ACHN (cell line): ENCODE measurements around the gene SMIM12.

ENCODE experiments used
- DNase-seq: peaks from one replicate; pipeline ENCODE4 v3.0.0-alpha.2; 2015
- in situ Hi-C: cut with HindIII; loops from 2 replicates; pipeline ENCODE4 v1.10.0; 2017; ENCODE audit warnings: low sequenced_read_pairs, low pct_ligation_motif_present, low pct_unique_long_range_greater_than_20kb

SMIM12 gene, protein sequence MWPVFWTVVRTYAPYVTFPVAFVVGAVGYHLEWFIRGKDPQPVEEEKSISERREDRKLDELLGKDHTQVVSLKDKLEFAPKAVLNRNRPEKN

DNA sequence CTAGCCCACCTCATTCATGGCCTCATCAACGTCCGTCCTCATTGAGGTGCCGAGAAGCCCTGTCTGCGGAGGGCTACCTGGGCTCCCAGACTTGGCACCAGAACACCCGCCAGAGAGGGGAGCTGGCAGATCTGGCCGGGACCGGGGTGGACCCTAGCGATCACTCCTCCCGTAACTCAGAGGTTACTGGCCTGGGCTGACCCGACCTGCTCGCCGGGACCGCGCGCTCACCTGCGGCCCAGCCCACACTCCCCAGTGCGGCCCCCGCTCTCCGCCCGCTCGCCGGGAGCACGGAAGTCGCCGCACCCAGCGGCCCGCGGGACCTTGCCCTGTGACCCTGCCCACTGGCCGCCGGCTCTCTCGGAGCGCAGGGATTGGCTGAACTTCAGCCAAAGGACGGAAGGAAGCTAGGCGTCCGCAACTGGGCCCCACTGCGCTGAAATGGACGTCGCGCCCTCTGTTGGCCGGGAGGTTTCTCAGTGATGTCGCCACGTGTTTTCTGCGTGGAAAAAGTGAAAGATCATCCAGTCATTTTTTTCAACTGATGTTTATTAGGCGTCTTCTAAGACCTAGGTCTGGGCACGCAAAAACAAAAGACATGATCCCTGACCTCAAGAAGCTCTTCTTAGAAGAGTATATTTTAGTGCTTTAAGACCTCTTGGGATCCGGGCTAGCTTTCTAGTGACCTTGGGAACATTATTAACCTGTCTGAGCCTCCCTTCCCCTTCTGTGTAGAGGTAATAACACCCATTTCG, at the start of gene SMIM12:
Gene SMIM12, minus strand, starts transcription at position 304 of the 755 bp plus-strand sequence. CDS start 3,772 bp downstream, outside the sequence.
- DNase-seq = peak; percentile 91
- in situ Hi-C loops = no loop called here

DNA sequence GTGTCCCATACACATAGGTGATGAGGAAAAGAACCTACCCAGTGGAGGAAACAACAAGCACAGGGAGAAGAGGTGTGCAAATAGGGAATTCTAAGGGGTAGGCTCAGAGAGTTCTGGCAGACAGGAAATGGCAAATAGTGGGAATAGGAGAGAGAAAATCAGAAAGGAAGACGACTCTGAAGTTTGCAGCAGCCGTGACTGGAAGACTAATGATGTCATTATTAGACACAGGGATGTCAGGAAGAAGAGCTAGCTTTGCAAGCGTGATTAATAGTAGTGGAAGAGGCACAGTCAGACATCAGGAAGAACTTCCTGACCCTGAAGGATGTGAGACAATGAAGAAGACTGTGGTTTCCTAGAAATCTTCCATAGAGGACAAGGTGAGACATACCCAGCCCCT, 48.8 kb upstream of the SMIM12 start:
- in situ Hi-C loops = no loop called here
- no peak for DNase-seq

DNA sequence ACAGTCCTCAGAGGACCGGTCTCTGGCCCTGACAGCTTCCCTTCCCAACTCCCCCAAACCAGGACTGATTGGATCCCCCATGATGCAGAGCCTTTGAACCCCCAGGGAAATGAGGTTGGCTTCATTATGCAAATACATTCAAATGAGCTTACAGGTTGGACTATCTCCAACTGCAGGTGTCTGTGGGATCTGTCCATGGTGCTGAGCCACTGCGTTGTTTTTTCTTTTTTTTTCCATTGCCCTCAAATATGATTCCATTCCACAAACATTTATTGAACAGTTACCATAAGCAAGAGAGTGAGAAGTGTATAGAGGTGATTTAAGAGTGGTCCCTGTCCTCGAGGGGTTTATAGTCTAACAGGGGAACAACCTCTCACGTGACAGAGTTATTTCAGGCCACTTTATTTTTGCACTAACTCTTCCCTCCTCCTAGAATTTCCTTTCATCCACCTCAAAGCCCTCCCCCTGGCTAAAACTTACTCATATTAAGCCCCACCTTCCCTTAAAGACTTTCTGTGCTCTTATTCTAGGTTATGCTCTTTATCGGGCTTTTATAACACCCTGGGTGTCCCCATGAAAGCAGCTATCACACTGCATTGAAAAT, 48.0 kb upstream of the SMIM12 start:
- in situ Hi-C loops = no loop called here
- DNase-seq = no peak

DNA sequence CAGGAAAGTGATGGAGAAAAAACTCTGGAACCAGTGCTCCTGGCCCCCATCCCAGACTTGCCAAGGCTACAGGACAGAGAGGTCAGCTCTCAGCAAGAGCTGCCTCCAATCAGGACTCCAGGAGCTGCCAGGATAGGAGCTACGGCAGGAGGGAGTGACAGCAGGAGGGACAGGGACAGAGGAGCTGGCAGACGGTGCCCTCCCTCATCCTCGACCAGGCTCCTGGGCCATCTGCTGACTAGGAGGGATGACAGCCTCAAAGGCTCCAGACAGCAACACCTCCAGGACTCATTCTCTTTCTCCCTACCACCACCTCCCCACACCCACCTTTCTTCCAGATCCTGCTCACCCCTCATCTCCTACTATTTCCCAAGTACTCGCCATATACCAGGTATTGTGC, 47.2 kb upstream of the SMIM12 start:
- no peak for DNase-seq
- in situ Hi-C loops = no loop called here

DNA sequence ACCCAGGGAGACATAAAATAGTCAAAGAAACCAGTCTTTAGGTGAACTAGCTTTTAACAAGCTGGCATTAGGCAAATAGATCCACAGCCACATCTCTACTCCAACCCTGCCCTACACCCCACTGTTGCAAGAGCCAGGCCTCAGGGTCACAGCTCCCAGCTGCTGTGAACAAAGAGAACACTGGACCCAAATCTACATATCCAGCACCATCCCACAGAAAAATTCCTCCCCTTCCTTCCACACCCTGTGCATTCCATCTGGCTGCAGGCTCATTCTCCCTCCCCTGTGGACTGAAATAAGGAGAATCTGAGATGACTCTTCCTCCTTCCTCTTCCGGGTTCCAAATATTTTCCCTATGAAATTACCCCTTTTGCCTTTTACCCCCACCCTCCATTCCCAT, 46.7 kb upstream of the SMIM12 start:
- DNase-seq = no peak
- in situ Hi-C loops = no loop called here

DNA sequence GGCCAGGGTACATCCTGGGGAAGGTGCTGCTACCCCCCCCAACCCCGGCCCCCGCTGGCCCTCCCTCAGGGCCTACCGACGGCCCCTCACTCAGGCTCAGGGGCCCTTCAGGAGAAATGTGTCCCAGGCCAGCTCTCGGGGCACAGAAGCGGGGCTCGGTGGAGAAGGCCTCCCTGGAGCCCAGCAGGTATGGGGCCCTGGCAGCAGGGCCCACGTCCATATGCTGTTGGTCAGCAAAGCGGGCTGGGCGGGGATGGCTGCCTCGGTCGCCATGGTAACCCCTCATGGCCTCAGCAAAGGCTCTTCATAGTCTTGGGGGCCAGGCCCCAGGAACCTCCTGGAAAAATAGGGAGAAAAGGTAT, 45.5 kb upstream of the SMIM12 start:
- in situ Hi-C loops = no loop called here
- DNase-seq = no peak

DNA sequence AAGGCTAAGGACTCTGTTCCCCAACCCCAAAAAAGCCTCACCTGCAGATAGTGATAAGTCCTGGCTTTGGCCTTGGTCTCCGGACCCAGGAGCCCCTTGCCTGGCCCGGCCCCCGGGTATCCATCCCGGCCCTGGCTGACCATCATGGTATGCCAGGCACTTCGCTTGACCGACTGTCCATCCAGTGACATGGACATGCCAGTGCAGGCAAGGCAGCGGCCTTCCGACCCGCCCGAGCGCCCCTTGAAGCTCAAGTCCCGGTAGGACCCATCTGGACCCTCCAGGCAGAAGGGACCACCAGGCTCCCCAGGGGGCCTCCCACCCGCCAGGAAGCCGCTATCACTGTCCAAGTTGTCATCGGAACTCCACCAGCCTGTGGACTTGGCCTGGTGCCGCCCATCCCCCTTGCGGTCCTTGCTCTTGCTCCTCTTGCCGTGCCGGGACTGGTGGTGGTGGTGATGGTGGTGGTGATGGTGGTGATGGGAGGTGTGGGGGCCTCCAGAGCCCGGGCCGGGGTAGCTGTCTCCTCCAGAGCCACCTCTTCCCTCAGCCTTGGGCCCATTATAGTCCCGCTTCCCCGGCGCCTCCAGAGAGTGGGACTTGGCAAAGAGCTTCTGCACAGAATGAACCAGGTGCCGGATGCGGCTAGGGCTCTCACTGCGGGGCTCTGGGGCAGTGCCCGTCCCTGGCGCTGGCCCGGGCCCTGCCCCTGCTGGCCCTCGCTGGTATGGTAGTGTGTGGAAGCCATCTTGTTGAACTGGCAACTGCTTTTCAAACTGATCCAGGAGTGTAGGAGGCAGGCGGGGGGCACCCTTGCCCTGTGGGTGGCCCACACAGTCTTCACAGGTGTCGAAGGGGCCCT, 44.9 kb upstream of the SMIM12 start:
- in situ Hi-C loops = no loop called here

DNA sequence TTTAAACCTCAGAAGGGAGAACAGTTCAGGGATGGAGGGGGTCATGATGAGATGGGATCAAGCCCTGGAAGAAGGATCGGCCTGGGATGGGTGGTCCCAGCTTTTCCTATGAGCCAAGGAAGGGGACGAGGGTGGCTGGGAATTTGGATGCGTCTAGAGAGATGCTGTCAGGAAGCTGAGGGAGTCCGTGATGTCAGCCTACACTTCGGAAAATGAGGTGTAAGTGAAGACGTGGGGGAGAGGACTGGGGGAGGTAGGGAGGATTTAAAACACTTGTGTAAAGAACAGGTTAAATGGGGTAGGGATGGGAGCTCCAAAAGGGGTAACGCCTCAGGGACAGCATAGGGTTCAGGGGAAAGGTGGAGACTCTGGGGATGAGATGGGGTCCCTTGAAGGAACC, 42.4 kb upstream of the SMIM12 start:
- no peak for DNase-seq
- in situ Hi-C loops = no loop called here

More for the DNA sequence above, 44.9 kb upstream of the SMIM12 start:
- no peak for DNase-seq

DNA sequence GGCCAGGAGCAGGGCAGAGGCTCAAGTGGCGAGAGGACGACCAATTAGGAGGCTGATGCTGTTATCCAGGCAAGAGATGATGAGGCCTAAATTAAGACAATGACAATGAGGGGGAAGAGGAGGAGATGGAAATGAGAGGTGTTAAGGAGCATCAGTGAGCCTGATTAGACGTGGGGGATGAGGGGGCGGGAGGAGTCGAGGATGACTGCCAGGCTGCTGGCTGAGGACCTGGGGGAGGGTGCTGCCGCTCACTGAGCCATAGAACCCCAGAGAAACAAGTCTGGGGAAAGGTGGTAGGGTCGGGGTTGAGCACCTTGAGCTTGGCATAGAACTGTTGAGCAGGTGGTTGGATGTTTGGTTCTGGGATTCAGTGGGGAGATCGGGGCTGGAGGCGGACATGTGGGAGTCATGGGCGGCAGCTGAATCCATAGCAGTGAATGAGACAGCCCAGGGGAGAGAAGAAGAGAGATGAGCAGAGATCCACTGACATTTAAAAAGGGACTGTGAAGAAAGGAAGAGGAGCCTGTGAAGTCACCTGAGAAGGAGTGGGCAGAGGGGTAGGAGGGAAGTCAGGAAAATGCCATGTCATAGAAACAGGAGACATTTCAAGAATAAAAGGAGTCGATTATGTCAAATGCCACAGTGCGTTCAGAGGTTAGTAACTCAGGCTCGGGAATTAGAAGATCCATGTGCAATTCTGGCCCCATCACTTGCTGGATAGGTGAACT, 41.4 kb upstream of the SMIM12 start:
- in situ Hi-C loops = no loop called here
- DNase-seq = no peak

DNA sequence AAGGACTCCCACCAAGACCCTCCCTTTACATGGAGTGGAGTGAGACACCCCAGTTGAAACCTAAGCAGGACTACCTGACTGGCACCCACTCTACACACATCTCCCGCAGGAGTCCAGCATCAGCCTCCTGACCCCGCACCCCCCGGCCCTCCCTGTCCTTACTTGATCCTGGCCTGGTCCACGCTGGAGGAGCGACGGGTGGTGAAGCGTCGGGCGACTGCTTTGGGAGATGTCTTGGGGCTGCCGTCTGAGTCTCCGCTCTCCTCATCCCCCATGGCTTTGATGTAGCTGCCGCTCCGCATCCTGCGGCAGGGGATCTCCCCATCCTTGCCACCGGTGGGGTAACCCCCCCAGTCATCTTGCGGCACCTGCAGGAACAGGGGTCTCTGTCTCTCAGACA, 40.4 kb upstream of the SMIM12 start:
- in situ Hi-C loops = no loop called here
- DNase-seq = no peak

DNA sequence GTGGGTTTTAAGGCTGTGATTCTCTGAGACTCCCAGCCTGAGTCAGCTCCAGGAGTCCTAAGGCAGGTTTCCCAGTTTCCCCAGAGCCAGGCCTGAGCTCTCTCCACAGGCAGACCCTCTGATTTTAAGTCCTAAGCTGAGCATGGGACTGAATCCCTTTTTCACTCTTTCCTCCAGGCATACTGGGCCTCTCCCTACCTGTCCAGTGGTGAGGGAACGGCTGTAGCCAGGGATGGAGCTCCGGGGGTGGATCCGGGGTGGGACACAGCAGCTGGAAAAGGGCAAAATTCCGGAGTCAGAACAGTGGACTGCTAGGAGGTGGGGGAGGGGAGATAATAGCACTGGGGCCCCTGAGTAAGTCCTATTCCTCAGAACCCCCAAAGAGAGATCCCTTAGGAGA, 39.9 kb upstream of the SMIM12 start:
- no peak for DNase-seq
- in situ Hi-C loops = no loop called here

DNA sequence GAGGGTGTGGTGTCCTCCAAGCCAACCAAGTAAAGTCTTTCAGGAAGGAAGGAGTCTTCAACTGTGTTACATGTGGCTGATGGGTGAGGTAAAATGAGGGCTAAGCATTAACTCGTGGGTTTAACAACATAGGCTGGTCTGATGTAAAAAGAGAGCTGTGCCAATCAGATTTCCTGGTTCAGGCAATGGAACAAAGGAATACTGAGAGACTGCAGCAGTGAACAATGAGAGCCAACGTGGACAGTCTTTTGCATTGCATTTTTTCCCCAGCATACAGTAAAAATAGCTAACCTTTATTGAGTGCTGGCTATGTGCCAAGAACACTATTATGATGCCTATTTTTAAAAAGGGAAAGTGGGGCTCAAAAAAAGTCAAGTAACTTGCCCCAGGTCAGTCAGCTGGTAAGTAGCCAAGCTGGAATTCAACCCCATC, 38.8 kb upstream of the SMIM12 start:
- peak; percentile 10 for DNase-seq
- in situ Hi-C loops = no loop called here

DNA sequence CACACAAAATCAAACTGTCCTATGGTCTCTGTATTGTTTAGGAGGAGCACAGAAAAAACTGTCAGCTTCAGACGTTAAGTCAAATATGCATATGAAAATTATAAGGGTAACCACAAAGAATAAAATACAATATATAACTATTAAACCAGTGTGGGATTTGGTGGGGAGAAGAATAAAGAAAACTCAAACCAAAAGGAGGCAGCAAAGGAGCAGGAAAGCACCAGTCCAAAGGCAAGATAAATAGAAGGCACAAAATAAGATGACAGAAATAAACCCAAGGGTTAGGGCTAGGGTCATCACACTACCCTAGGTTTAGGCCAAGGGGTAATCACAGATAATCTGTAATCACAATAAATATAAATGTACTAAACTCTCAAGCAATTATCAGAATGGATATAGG, 37.1 kb upstream of the SMIM12 start:
- in situ Hi-C loops = no loop called here
- no peak for DNase-seq

DNA sequence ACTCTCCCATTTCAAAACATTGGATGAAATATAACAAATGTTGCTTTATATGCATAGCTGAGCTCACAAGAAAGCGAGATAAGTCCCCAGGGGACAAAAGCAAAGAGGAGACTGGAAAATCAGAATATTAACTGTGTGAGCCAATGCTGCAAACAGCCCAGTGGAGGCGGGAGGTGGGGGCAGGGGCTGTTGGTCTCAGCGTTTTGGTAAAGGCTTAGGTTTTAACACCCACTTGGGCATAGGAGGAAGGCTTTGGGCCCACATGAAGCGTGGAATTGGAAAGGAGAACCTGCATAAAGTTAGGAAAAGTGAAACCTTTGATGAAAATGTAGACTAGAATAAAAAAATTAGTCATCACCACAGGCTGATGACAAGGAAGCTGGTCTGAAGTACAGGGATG, 30.2 kb upstream of the SMIM12 start:
- no peak for DNase-seq
- in situ Hi-C loops = no loop called here

DNA sequence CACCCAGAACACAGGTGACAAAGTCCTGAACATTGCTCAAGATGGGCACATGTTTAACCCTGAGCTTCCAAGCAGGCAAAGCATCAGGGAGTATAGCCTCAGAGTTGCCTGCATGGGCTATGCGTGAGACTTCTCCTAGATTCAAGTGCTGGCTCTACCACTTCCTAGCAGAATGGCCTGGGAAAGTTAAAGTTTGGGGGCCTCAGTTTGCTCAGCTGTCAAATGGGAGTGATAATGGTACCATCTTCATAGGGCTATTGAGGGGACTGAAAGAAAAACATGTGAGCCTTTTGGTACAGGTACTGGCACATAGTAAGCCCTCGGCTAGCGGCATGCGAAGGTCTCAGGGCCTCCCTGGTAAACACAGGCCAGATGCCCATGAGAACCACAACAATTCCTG, 28.0 kb upstream of the SMIM12 start:
- in situ Hi-C loops = no loop called here

DNA sequence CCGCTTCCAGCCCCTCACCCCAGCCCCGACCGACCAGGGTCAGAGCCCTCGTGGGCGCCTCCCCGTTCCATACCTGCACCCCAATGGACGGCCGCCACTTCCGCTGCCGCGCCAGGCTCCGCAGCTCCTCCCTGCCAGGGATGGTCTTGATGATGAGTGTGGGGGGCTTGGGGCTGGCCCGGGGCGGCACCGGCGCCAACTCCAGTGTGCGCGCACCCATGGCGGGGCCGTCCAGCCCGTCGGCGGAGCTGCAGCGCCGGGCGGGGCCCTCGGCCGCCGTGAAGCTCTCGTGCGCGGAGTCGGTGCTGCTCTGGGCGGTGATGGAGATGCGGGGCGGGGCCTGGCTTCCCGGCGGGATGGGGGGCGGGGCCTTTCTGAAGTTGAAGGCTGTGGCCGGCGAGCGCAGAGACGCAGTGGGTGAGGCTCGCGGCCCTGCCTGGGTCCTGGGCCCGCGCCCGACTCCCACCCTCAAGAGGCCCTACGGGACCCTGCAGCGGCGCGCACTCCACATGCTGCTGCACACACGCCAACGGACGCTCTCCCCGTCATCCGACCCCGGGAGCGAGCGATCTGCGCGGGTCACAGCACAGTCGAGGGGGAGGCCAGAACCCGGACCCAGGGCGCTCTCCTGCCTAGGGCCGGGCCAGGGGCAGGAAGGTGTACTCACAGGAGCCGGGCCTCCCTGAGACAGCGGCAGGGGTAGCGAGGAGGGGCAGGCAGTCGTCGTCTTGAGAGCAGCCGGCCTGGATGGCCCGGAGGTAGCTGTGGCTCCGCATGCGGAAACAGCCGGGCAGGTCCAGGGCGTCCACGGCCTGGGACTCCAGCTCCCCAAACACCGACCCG, 26.1 kb upstream of the SMIM12 start:
- in situ Hi-C loops = no loop called here
- no peak for DNase-seq

More for the DNA sequence above, 28.0 kb upstream of the SMIM12 start:
- DNase-seq = no peak

DNA sequence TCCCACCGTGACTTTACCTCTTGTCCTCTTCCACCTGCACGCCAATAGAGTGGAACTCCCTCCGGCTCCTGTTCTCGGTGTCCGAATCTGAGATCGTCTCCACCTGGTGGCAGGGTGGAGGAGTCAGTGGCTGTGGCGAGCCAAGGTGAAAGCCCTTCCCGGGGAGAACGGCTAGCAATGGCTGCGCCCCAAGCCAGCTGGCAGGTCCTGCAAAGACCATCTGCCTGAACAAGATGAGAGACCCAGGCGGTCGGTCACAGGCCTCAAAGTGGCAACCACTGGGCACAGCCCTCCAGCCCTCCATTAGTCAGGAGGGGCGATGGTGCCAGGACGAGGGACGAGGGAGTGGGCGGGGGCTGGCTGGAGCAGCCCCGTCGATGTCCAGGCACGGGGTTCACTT, 25.4 kb upstream of the SMIM12 start:
- DNase-seq = no peak

DNA sequence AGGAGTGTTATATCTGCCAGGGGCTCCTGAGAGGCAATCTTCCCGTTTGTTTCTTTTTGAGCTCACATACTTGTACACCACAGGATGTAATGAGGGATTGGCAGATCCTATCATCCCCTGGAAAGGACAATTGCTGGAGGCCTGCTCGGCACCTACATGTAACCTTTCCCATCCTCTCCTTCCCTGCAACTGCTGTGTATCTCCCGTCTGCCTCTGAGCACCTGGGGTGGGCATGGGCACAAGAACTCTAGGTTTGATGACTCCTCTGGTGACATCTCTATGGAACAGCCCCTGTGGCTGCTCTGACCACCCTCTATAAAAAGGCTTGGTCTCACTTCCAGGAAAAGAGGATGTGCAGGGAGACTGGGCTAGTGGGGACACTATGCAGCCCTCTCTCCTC, 25.0 kb upstream of the SMIM12 start:
- in situ Hi-C loops = no loop called here

More for the DNA sequence above, 25.4 kb upstream of the SMIM12 start:
- in situ Hi-C loops = no loop called here

More for the DNA sequence above, 25.0 kb upstream of the SMIM12 start:
- DNase-seq = no peak
